GM13977 (cell line): Measurements from ENCODE around the gene FCN1.

ENCODE experiments used
- DNase-seq: peaks from one replicate; pipeline ENCODE4 v3.0.0; 2012; ENCODE audit warnings: low spot score
- CTCF ChIP-seq: IDR thresholded peaks from 2 replicates; pipeline ENCODE4 v1.5.1; 2012; ENCODE audit warnings: mild to moderate bottlenecking, control low read depth; ENCODE audit not compliant: insufficient read depth; ENCODE audit errors: extremely low read depth, missing control alignments
- in situ Hi-C: fragments of 300-500 bp; cut with MboI; formaldehyde crosslinking; loops from one replicate; pipeline ENCODE4 v1.12.0; 2022; ENCODE audit warnings: low sequenced_read_pairs, low pct_unique_long_range_greater_than_20kb, mixed read lengths, inconsistent platforms; ENCODE audit not compliant: unreplicated experiment

FCN1 gene

DNA sequence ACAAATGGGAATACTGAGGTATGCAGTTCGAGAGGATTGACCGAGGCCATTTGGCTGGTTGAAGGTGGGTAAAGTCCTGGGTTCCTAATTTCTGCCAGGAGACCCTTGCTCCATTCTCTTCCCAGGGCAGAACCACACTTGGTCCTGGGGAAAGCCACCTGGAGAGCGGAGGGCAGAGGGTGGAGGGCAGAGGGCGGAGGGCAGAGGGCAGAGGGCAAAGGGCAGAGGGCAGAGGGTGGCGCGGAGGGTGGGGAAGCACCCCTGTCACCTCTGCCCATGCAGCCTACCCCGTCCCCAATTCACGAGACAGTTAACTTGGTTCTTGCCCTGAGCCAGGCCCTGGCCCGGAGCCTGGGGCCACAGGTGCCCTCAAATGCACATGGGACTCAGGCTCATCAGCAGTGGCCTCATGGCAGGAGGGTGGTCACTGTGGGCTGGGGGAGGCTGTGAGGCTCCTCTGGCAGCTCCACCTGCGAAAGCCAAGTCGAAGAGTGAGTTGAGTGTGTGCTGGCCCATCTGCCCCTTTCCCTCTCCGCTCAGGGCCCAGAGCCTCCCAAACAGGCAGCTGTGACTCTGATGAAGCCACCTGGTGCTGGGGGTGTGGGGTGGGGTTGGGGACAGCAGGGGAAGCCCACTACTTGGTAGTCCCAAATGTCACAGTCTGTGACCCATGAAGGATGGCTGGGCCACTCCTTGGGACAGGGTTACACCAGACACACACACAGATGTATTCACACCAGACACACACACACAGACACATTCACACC lies 28.0 kb upstream of the FCN1 start:
- DNase-seq, result no peak
- no peak for TF ChIP-seq CTCF
- in situ Hi-C loops, result no loop called here

DNA sequence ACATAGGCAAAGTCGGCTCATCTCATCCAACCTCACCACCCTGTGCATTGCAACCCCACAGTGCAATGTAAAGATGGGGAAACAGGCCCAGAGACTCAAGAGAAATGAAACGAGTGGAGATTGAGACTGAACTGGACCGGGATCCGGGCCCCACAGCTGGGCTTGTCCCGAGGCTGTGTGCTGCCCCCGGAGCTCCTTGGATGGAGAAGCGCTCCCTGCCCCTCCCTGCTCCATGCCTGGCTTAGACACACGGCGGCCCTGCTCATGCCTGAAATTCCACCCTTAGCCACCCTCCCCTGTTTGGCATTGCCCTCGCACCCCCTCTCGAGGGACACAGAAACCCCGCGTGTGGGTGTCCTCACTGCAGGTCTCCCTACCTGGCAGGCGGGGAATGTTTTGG lies 27.2 kb upstream of the FCN1 start:
- DNase-seq, result no peak
- no peak for TF ChIP-seq CTCF
- in situ Hi-C loops, result no loop called here

GRCh38 chr9:134944351-134944802 lies 26.7 kb upstream of the FCN1 start:
- in situ Hi-C loops, result no loop called here
- DNase-seq, result no peak
- TF ChIP-seq CTCF, result no peak

DNA sequence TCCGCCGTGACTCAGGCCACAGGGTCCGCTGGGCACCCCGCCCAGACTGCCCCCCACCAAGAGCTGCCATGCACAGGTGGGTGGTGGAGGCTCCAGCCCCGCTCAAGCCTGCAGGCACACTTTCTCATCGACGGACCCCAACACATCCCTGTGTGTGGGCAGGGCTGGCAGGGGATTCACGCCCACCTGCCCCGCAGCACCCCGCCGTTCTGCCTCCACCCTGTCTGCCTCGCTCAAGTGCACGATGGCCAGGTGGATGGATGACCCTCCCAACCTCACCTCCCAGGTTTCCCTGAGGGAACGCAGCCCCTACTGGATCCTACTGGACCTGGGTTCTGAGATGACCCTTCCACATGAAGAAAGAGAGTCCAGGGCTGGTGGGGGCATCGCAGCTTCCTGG lies 26.1 kb upstream of the FCN1 start:
- TF ChIP-seq CTCF, result no peak
- in situ Hi-C loops, result no loop called here
- no peak for DNase-seq

DNA sequence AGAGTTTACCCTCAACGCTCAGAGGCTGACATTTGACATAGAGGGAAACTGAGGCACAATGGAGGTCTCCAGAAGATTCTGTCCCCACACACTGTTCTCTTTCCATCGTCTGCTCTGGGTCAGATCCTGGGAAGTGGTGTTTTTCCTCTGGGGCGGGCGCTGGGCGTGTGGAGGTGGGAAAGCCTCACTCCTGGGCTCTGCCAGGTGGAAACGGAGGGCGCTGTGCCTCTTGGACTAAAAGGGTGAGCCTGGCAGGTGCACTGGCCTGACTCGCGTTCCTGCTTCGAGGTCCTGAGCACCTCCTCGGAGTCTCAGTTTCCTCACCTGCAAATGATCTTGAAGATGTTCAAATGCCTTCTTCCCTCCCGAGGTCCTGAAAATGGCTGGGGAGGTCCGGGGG lies 25.7 kb upstream of the FCN1 start:
- DNase-seq, result no peak
- no peak for TF ChIP-seq CTCF
- in situ Hi-C loops, result no loop called here

DNA sequence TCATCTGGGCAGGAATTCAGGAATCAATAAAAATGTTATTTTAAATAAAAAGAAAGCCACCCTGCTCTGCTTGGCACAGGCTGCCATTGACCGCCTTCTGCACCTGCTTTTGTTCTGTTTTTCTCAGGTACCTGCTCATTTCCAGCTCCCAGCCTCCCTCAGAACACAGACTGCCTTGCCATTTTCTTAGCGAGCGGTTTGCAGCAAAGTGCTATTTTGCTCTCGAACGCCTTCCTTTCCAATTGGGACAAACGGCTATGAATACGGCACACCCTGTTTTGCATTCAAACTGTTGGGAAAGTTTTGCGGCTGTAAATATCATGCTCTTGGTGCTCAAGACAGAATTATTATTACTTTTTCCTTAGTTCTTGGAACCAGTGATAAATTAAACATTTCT lies 25.1 kb upstream of the FCN1 start:
- DNase-seq, result no peak
- in situ Hi-C loops, result no loop called here
- no peak for TF ChIP-seq CTCF
